ENCODE results near the gene MICU2. TPM values are rescaled to one million over a fixed set of nuclear protein-coding genes. Genes with fewer than 3 reads are reported as not detected.

The MICU2 gene
- polyA plus RNA-seq, 1 donor from 2014 or later = 223 TPM

DNA sequence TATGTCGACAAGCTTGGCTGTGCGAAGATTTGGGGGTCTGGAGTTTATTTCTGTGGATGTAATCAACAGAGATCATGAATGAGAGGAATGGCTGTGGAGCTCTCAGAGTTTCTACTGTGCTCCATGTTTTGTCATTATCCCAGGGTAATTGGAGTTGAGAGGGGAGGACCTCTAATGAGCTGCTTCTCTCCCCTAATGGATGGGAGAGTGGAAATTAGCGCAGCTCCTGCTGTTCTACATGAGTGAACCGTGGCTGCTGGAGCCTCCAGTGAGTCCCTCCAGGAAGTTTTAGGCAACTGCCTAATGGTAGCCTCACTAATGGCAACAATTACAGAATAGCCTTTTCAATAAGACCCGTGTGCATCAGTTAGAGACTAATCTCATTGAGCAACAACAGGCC, 35.6 kb upstream of the MICU2 start:
- Histone ChIP-seq H3K9me3 (ENCODE audit: low read length) (no peaks in the 10 kb centered on the region), H3F3A (ENCODE audit: insufficient read depth, low read length, poor library complexity, severe bottlenecking) (peaks cover 4% of the 10 kb centered on the region), H3K27me3 (ENCODE audit: insufficient read depth, low read depth, low read length) (no peaks in the 10 kb centered on the region), H3K79me2 (replicated peaks; ENCODE audit: insufficient read depth, low read length) (no peaks in the 10 kb centered on the region), H3K9ac (ENCODE audit: low read length) (no peak overlapping the region), H3K9me2 (ENCODE audit: insufficient read depth, low read length) (no peaks in the 10 kb centered on the region), H3K27ac (ENCODE audit: low read length) (no peak overlapping the region), H2AFZ (ENCODE audit: low read depth, low read length) (no peak overlapping the region), H3K4me2 (ENCODE audit: low read length) (no peak overlapping the region), H3K36me3 (ENCODE audit: insufficient read depth, low read length) (no peaks in the 10 kb centered on the region), H4K20me1 (ENCODE audit: insufficient read depth) (no peaks in the 10 kb centered on the region), H3K4me3 (ENCODE audit: low read length) (no peak overlapping the region)
- TF ChIP-seq POLR2AphosphoS5 (IDR thresholded peaks at IDR 0.05) (peak; percentile 27), EP300 (conservative IDR thresholded peaks at IDR 0.05; ENCODE audit: poor library complexity, severe bottlenecking) (no peak)

DNA sequence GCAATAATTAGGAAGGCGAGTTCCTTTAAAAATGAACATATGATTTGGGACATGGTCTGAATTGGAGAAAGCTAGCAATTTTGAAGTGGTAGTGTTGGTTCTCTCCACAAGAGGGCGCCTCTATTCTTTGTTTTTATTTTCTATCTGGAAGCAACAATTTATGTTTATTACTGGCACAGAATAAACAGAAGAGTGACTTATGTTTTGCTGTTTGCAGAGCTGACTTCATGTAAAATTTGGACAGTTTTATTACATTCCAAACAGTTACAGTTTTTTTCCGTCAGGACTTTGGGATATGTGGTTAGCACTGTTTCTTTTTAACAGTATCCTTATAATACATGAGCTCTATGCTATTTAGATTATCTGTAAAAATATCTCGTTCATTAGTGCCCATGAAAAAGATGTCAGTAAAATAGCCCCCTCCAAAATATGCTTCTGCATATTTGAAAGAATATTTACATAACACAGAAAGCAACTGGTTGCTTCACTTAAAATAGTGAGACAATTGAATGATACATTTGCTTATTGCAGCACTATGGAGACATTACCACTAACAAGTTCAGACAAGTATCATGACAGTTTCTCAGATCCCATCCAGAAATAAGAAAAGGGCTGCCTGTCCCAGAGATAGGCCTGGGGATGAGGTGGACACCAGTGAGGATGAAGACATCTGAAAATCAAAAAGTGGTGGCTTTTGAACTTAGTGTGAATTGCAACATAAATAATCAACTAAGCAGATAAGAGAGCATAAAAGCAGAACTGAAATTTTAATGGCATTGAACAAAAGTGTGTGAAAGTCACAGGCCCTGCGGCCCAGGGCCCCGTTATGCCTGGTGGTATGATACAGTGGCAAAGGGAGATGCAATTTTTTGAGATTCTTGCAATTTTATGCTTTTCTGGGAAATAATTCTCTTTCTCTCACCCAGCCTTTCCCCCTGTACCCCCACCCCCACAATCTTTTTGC, 34.6 kb upstream of the MICU2 start:
- Histone ChIP-seq H3K27me3 (ENCODE audit: insufficient read depth, low read depth, low read length) (no peaks in the 10 kb centered on the region), H3K27ac (ENCODE audit: low read length) (no peak overlapping the region), H3K9me2 (ENCODE audit: insufficient read depth, low read length) (no peaks in the 10 kb centered on the region), H3K4me2 (ENCODE audit: low read length) (no peak overlapping the region), H3F3A (ENCODE audit: insufficient read depth, low read length, poor library complexity, severe bottlenecking) (peaks cover 4% of the 10 kb centered on the region), H3K4me3 (ENCODE audit: low read length) (no peak overlapping the region), H2AFZ (ENCODE audit: low read depth, low read length) (no peak overlapping the region), H3K36me3 (ENCODE audit: insufficient read depth, low read length) (no peaks in the 10 kb centered on the region), H3K9me3 (ENCODE audit: low read length) (no peaks in the 10 kb centered on the region), H4K20me1 (ENCODE audit: insufficient read depth) (no peaks in the 10 kb centered on the region), H3K79me2 (replicated peaks; ENCODE audit: insufficient read depth, low read length) (no peaks in the 10 kb centered on the region), H3K9ac (ENCODE audit: low read length) (no peak overlapping the region)
- TF ChIP-seq EZH2 (IDR thresholded peaks at IDR 0.05; ENCODE audit: borderline replicate concordance, insufficient read depth, low read length, poor library complexity, severe bottlenecking) = no peak
- TF ChIP-seq, protein P1, sequence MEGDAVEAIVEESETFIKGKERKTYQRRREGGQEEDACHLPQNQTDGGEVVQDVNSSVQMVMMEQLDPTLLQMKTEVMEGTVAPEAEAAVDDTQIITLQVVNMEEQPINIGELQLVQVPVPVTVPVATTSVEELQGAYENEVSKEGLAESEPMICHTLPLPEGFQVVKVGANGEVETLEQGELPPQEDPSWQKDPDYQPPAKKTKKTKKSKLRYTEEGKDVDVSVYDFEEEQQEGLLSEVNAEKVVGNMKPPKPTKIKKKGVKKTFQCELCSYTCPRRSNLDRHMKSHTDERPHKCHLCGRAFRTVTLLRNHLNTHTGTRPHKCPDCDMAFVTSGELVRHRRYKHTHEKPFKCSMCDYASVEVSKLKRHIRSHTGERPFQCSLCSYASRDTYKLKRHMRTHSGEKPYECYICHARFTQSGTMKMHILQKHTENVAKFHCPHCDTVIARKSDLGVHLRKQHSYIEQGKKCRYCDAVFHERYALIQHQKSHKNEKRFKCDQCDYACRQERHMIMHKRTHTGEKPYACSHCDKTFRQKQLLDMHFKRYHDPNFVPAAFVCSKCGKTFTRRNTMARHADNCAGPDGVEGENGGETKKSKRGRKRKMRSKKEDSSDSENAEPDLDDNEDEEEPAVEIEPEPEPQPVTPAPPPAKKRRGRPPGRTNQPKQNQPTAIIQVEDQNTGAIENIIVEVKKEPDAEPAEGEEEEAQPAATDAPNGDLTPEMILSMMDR (IDR thresholded peaks at IDR 0.05; ENCODE audit: poor library complexity, severe bottlenecking) = peak; percentile 87
- TF ChIP-seq RAD21 (conservative IDR thresholded peaks at IDR 0.05) = peak; percentile 86
- peak; percentile 93 for TF ChIP-seq SMC3 (conservative IDR thresholded peaks at IDR 0.05; ENCODE audit: poor library complexity)
- no peak for TF ChIP-seq TAF1 (IDR thresholded peaks at IDR 0.05; ENCODE audit: low read depth)

DNA sequence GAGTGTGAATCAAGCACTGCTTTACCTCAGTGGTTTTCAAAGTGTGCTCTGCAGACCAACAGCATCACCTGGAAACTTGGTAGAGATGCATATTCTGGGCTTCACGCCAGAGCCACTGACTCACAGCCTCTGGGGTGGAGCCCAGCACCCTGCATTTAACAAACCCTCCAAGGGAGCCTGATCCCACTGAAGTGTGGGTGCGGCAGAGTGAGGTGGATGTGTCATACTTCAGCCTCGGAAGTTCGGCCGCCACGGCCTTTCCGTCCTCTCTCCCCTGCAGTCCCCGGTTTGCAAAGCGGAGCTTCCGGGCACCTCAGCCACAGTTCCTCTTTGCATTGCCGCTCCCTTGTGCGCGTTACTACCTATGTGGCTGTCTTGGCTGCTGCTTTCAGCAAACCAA, 33.3 kb upstream of the MICU2 start:
- Histone ChIP-seq H3K4me2 (ENCODE audit: low read length) (no peak overlapping the region), H3K36me3 (ENCODE audit: insufficient read depth, low read length) (no peaks in the 10 kb centered on the region), H3K9ac (ENCODE audit: low read length) (no peak overlapping the region), H4K20me1 (ENCODE audit: insufficient read depth) (no peaks in the 10 kb centered on the region), H3K79me2 (replicated peaks; ENCODE audit: insufficient read depth, low read length) (no peaks in the 10 kb centered on the region), H3K9me3 (ENCODE audit: low read length) (no peaks in the 10 kb centered on the region), H3K9me2 (ENCODE audit: insufficient read depth, low read length) (no peaks in the 10 kb centered on the region), H3F3A (ENCODE audit: insufficient read depth, low read length, poor library complexity, severe bottlenecking) (peaks cover 4% of the 10 kb centered on the region), H3K27me3 (ENCODE audit: insufficient read depth, low read depth, low read length) (no peaks in the 10 kb centered on the region), H3K27ac (ENCODE audit: low read length) (no peak overlapping the region), H3K4me3 (ENCODE audit: low read length) (no peak overlapping the region), H2AFZ (ENCODE audit: low read depth, low read length) (no peak overlapping the region)
- TF ChIP-seq EP300 (conservative IDR thresholded peaks at IDR 0.05; ENCODE audit: poor library complexity, severe bottlenecking) (no peak), POLR2AphosphoS5 (IDR thresholded peaks at IDR 0.05) (no peak), RAD21 (conservative IDR thresholded peaks at IDR 0.05) (no peak), SMC3 (conservative IDR thresholded peaks at IDR 0.05; ENCODE audit: poor library complexity) (no peak), MXI1 (conservative IDR thresholded peaks at IDR 0.05; ENCODE audit: poor library complexity, severe bottlenecking) (no peak), TAF1 (IDR thresholded peaks at IDR 0.05; ENCODE audit: low read depth) (no peak), REST (IDR thresholded peaks at IDR 0.05; ENCODE audit: borderline replicate concordance) (no peak), EZH2 (IDR thresholded peaks at IDR 0.05; ENCODE audit: borderline replicate concordance, insufficient read depth, low read length, poor library complexity, severe bottlenecking) (no peak)
- TF ChIP-seq, protein P1 (IDR thresholded peaks at IDR 0.05; ENCODE audit: poor library complexity, severe bottlenecking) = no peak

Measured in neural cell (in vitro differentiated cells).